Gastrocnemius medialis (tissue), 4 donors: ENCODE data around the gene GCC1.

Experiments used
- POLR2A ChIP-seq, 2 donors: fragments of 450-650 bp; IDR thresholded peaks; one replicate each; pipeline ENCODE4 v1.6.1; 2017; ENCODE audit warnings: antibody characterized with exemption in 2 of 2, mild to moderate bottlenecking in 2 of 2, moderate library complexity in 2 of 2
- TF ChIP-seq, protein P1 (sequence below), 5 experiments: fragments of 450-650 bp in 3 of 5; fragments of 200-600 bp in 2 of 5; sonication (generic) in 2 of 5; IDR thresholded peaks in 4 of 5; conservative IDR thresholded peaks in 1 of 5; 1 replicate in 4 of 5; 2 replicates in 1 of 5; pipeline ENCODE4 v1.5.1; 2016 to 2019; ENCODE audit warnings: antibody characterized with exemption in 5 of 5, mild to moderate bottlenecking in 3 of 5, moderate library complexity in 3 of 5

DNA sequence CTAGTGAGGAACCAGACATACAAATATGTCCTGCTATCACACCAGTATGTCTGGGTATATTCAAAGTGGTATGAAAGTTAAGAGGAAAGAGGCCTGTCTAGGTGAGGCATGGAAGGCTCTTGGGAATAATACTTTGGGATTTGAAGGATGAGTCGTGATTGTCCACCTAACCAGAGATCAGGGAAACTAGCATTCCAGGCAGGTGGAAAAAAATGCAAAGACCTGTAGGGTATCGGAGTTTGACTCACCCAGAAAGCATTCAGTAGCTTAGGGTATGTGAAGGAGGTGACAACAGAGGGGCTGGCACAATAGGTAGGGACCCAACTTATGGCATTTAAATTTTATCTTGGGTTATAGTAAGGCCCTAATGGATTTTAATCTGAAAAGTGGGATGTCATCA lies 950 bp upstream of the GCC1 start:
- no peak for TF ChIP-seq POLR2A (IDR thresholded peaks at IDR 0.05)
- TF ChIP-seq, protein P1, sequence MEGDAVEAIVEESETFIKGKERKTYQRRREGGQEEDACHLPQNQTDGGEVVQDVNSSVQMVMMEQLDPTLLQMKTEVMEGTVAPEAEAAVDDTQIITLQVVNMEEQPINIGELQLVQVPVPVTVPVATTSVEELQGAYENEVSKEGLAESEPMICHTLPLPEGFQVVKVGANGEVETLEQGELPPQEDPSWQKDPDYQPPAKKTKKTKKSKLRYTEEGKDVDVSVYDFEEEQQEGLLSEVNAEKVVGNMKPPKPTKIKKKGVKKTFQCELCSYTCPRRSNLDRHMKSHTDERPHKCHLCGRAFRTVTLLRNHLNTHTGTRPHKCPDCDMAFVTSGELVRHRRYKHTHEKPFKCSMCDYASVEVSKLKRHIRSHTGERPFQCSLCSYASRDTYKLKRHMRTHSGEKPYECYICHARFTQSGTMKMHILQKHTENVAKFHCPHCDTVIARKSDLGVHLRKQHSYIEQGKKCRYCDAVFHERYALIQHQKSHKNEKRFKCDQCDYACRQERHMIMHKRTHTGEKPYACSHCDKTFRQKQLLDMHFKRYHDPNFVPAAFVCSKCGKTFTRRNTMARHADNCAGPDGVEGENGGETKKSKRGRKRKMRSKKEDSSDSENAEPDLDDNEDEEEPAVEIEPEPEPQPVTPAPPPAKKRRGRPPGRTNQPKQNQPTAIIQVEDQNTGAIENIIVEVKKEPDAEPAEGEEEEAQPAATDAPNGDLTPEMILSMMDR (IDR thresholded peaks at IDR 0.05 in 4 of 5, conservative IDR thresholded peaks at IDR 0.05 in 1 of 5) = no peak
